SK-N-SH (cell line): ENCODE measurements around the gene PAMR1. TPM values are rescaled to one million over a fixed set of nuclear protein-coding genes. Genes with fewer than 3 reads are reported as not detected.

Source experiments
- CTCF ChIA-PET: fragments of 300-600, 350-600 bp; formaldehyde crosslinking; extraction: SDS; loops from one replicate; lab custom pipeline; 2021; lab: Yijun Ruan, JAX
- POLR2A ChIA-PET: fragments of 350-600 bp; sonication (Branson Sonifier 250); formaldehyde crosslinking; extraction: SDS; loops from one replicate; lab custom pipeline; 2020; ENCODE audit warnings: antibody characterized with exemption, inconsistent platforms; lab: Yijun Ruan, JAX
- DNase-seq: peaks from one replicate; pipeline ENCODE4 v3.0.0; 2012
- H2AFZ ChIP-seq: fragments of 200-600 bp; sonication (generic); 2 replicates; pipeline ENCODE4 v1.8.1; 2016; ENCODE audit warnings: antibody characterized with exemption, mild to moderate bottlenecking, low read depth
- H3F3A ChIP-seq: fragments of 200-600 bp; sonication (generic); replicated peaks from 2 replicates; pipeline ENCODE3; 2016; ENCODE audit warnings: antibody characterized with exemption, mild to moderate bottlenecking; ENCODE audit not compliant: insufficient read depth
- H3K27ac ChIP-seq, 2 experiments: fragments of 200-500 bp in 1 of 2; fragments of 200-600 bp in 1 of 2; sonication (Bioruptor generic) in 1 of 2; sonication (generic), shearing (Covaris generic) in 1 of 2; 2 replicates each; pipeline versions ENCODE4 v1.5.1 to v1.6.1; 2014 to 2016; ENCODE audit warnings: low read depth in 2 of 2, inconsistent platforms in 1 of 2, low read length in 1 of 2, mild to moderate bottlenecking in 1 of 2, mixed read lengths in 1 of 2
- H3K27me3 ChIP-seq: fragments of 200-600 bp; sonication (generic), shearing (Covaris generic); 2 replicates; pipeline ENCODE4 v1.6.1; 2016; ENCODE audit warnings: mixed run types; ENCODE audit not compliant: insufficient read depth
- H3K36me3 ChIP-seq, 2 experiments: fragments of 200-500 bp in 1 of 2; fragments of 200-600 bp in 1 of 2; sonication (Bioruptor generic) in 1 of 2; sonication (generic) in 1 of 2; replicated peaks in 1 of 2; 2 replicates each; pipeline versions ENCODE3 to v1.5.1; 2014 to 2016; ENCODE audit warnings: low read length in 1 of 2, mild to moderate bottlenecking in 1 of 2; ENCODE audit not compliant: insufficient read depth in 2 of 2, control insufficient read depth in 1 of 2
- H3K4me1 ChIP-seq, 2 experiments: fragments of 200-500 bp in 1 of 2; fragments of 200-600 bp in 1 of 2; sonication (Bioruptor generic) in 1 of 2; sonication (generic), shearing (Covaris generic) in 1 of 2; 2 replicates each; pipeline versions ENCODE4 v1.5.1 to v1.6.1; 2014 to 2016; ENCODE audit warnings: low read depth in 1 of 2, low read length in 1 of 2, mixed run types in 1 of 2; ENCODE audit not compliant: insufficient read depth in 2 of 2, control insufficient read depth in 1 of 2
- H3K4me2 ChIP-seq: fragments of 200-600 bp; sonication (generic), shearing (Covaris generic); 2 replicates; pipeline ENCODE4 v1.6.1; 2017; ENCODE audit warnings: mixed run types
- H3K4me3 ChIP-seq, 2 experiments: fragments of 200-500 bp in 1 of 2; fragments of 200-600 bp in 1 of 2; sonication (Bioruptor generic) in 1 of 2; sonication (generic), shearing (Covaris generic) in 1 of 2; 2 replicates each; pipeline versions ENCODE4 v1.5.1 to v1.8.1; 2014 to 2016; ENCODE audit warnings: low read depth in 2 of 2, inconsistent platforms in 1 of 2, low read length in 1 of 2, mild to moderate bottlenecking in 1 of 2, mixed read lengths in 1 of 2, moderate library complexity in 1 of 2
- H3K79me2 ChIP-seq: fragments of 200-600 bp; sonication (generic); 2 replicates; pipeline ENCODE4 v1.8.1; 2017; ENCODE audit warnings: mild to moderate bottlenecking; ENCODE audit not compliant: insufficient read depth
- H3K9ac ChIP-seq: fragments of 200-600 bp; sonication (generic); 2 replicates; pipeline ENCODE4 v1.6.1; 2017; ENCODE audit warnings: mixed run types
- H3K9me2 ChIP-seq: fragments of 200-600 bp; sonication (generic); 2 replicates; pipeline ENCODE4 v1.6.1; 2017; ENCODE audit warnings: mixed run types
- H3K9me3 ChIP-seq: fragments of 200-600 bp; sonication (generic); 2 replicates; pipeline ENCODE4 v1.6.1; 2017; ENCODE audit warnings: mixed run types, mild to moderate bottlenecking, moderate library complexity
- H4K20me1 ChIP-seq: fragments of 200-600 bp; sonication (generic); 2 replicates; pipeline ENCODE4 v1.6.1; 2017; ENCODE audit warnings: mild to moderate bottlenecking, mixed run types; ENCODE audit not compliant: insufficient read depth
- CTCF ChIP-seq: fragments of 200-600 bp; sonication (generic); IDR thresholded peaks from 2 replicates; pipeline ENCODE4 v1.6.1; 2017; ENCODE audit warnings: antibody characterized with exemption, mild to moderate bottlenecking, moderate library complexity
- ELF1 ChIP-seq: IDR thresholded peaks from 2 replicates; pipeline ENCODE4 v1.4.0; 2012
- EP300 ChIP-seq, 2 experiments: IDR thresholded peaks; 2 replicates each; pipeline versions ENCODE4 v1.4.0 to v1.6.1; 2012; ENCODE audit warnings: borderline replicate concordance in 1 of 2, low read depth in 1 of 2, low read length in 1 of 2
- EZH2phosphoT487 ChIP-seq: fragments of 200-600 bp; sonication (generic); IDR thresholded peaks from 2 replicates; pipeline ENCODE4 v1.6.1; 2017; ENCODE audit warnings: low read depth, mixed run types, mild to moderate bottlenecking, antibody characterized with exemption, moderate library complexity, borderline replicate concordance
- FOXJ3 ChIP-seq: sonication (generic); formaldehyde crosslinking; IDR thresholded peaks from 2 replicates; pipeline ENCODE4 v1.5.1; 2020; ENCODE audit warnings: mild to moderate bottlenecking, missing genetic modification reagents
- GATA2 ChIP-seq: sonication (generic); formaldehyde crosslinking; IDR thresholded peaks from 2 replicates; pipeline ENCODE4 v1.5.0; 2020; ENCODE audit warnings: mild to moderate bottlenecking, missing genetic modification reagents
- IRF3 ChIP-seq: fragments of 150-350 bp; IDR thresholded peaks from 2 replicates; pipeline ENCODE4 v1.6.1; 2016; ENCODE audit warnings: mild to moderate bottlenecking, low read depth, low read length
- MAX ChIP-seq: IDR thresholded peaks from 2 replicates; pipeline ENCODE4 v1.4.0; 2012; ENCODE audit warnings: low read depth
- RFX5 ChIP-seq: IDR thresholded peaks from 2 replicates; pipeline ENCODE4 v1.6.1; 2012; ENCODE audit warnings: mild to moderate bottlenecking, improper control_type of control experiment, low read length
- RXRA ChIP-seq: IDR thresholded peaks from 2 replicates; pipeline ENCODE4 v1.4.0; 2012; ENCODE audit warnings: low read depth, mild to moderate bottlenecking, borderline replicate concordance
- SIN3A ChIP-seq: IDR thresholded peaks from 2 replicates; pipeline ENCODE4 v1.6.1; 2012; ENCODE audit warnings: low read depth, mild to moderate bottlenecking, low read length, moderate library complexity, borderline replicate concordance
- SMC3 ChIP-seq: IDR thresholded peaks from 2 replicates; pipeline ENCODE4 v1.6.1; 2012; ENCODE audit warnings: low read depth, low read length, improper control_type of control experiment
- TAF1 ChIP-seq: IDR thresholded peaks from 2 replicates; pipeline ENCODE4 v1.6.1; 2012; ENCODE audit warnings: low read depth, mild to moderate bottlenecking, low read length, moderate library complexity, borderline replicate concordance
- WGBS: methylation state at CpG from one replicate; pipeline ENCODE4 v1.1.6; 2017; ENCODE audit warnings: low lambda C conversion rate; 5-methylcytosine and 5-hydroxymethylcytosine counted together
- polyA plus RNA-seq, 3 experiments: library from polyadenylated mRNA; depleted of rRNA; stranded (reverse); fragments of >200 nt; gene quantifications; 2 replicates each; pipeline ENCODE4 v1.2.3, GENCODE V29; 2012
- TF ChIP-seq, protein P1 (sequence below): IDR thresholded peaks from 2 replicates; pipeline ENCODE4 v1.4.0; 2012; ENCODE audit warnings: low read depth, borderline replicate concordance
- TF ChIP-seq, protein P2 (sequence below): IDR thresholded peaks from 2 replicates; pipeline ENCODE4; 2012

The PAMR1 gene
- polyA plus RNA-seq, 1 of the 3 experiments (the other 2 are of a cell fraction): 0.31 TPM

- peaks cover 4% of the 10 kb centered on the region for H3F3A ChIP-seq
- H3K27me3 ChIP-seq: no peaks in the 10 kb centered on the region
- no peaks in the 10 kb centered on the region for H3K9me3 ChIP-seq
- H3K79me2 ChIP-seq: no peaks in the 10 kb centered on the region
- H3K4me3 ChIP-seq: no peak overlapping the region
- POLR2A ChIA-PET: no interaction called here
- peaks cover 5 to 28% of the 10 kb centered on the region in 2 experiments; a peak in 2 of 4 replicates for H3K4me1 ChIP-seq
- no peaks in the 10 kb centered on the region for H4K20me1 ChIP-seq
- CTCF ChIA-PET: interaction anchor here (1.1 to 10.6 kb wide), 5 partner anchors 11 to 877 kb away, joined by 4 to 59 read pairs (median 13); no protein-coding TSS in a partner anchor
- H3K4me2 ChIP-seq: no peak overlapping the region
- no peaks in the 10 kb centered on the region for H3K9me2 ChIP-seq
- TF ChIP-seq RXRA (no peak), FOXJ3 (CRISPR knock-in tag) (no peak), EP300 (IDR thresholded peaks at IDR 0.05; ENCODE audit: borderline replicate concordance in 1 of 2, low read depth in 1 of 2, low read length in 1 of 2) (no peak), RFX5 (no peak), EZH2phosphoT487 (no peak), MAX (no peak), CTCF (no peak), ELF1 (no peak), SIN3A (no peak), GATA2 (CRISPR knock-in tag) (no peak), TAF1 (no peak), IRF3 (no peak), SMC3 (no peak)
- TF ChIP-seq, protein P1, sequence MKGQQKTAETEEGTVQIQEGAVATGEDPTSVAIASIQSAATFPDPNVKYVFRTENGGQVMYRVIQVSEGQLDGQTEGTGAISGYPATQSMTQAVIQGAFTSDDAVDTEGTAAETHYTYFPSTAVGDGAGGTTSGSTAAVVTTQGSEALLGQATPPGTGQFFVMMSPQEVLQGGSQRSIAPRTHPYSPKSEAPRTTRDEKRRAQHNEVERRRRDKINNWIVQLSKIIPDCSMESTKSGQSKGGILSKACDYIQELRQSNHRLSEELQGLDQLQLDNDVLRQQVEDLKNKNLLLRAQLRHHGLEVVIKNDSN: no peak
- TF ChIP-seq, protein P2, sequence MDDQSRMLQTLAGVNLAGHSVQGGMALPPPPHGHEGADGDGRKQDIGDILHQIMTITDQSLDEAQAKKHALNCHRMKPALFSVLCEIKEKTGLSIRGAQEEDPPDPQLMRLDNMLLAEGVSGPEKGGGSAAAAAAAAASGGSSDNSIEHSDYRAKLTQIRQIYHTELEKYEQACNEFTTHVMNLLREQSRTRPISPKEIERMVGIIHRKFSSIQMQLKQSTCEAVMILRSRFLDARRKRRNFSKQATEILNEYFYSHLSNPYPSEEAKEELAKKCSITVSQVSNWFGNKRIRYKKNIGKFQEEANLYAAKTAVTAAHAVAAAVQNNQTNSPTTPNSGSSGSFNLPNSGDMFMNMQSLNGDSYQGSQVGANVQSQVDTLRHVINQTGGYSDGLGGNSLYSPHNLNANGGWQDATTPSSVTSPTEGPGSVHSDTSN: no peak
- TF ChIP-seq, all 33 proteins: peak for 0
- DNase-seq: no peak
- Histone ChIP-seq H3K36me3 (no peaks in the 10 kb centered on the region), H2AFZ (no peak overlapping the region), H3K9ac (no peak overlapping the region), H3K27ac (no peak overlapping the region)
- 94% methylated on average over 1 of the region's 1 CpG for WGBS
Measured at GRCh38 chr11:35389112-35389511, 136.3 kb downstream of the PAMR1 start.
